ENCODE data around the gene ACYP2.

The ACYP2 gene

GRCh38 chr2:54164106-54164505 is 48.7 kb downstream of the ACYP2 start:
- no peak for DNase-seq

- DNase-seq: no peak
Measured at GRCh38 chr2:54166121-54166773, 50.8 kb downstream of the ACYP2 start.

- no peak for DNase-seq
Measured at GRCh38 chr2:54176577-54176976, 61.2 kb downstream of the ACYP2 start.

- DNase-seq: no peak
Measured at GRCh38 chr2:54183281-54183680, 67.9 kb downstream of the ACYP2 start.

- no peak for DNase-seq
Measured at GRCh38 chr2:54183972-54184371, 68.6 kb downstream of the ACYP2 start.

- no peak for DNase-seq
Measured at GRCh38 chr2:54185105-54185504, 69.7 kb downstream of the ACYP2 start.

- DNase-seq: no peak
Measured at GRCh38 chr2:54187331-54187730, 71.9 kb downstream of the ACYP2 start.

GRCh38 chr2:54189539-54189938 is 74.1 kb downstream of the ACYP2 start:
- DNase-seq: no peak

GRCh38 chr2:54191361-54192135 is 76.1 kb downstream of the ACYP2 start:
- DNase-seq: no peak

- no peak for DNase-seq
Measured at GRCh38 chr2:54194761-54195750, 79.6 kb downstream of the ACYP2 start.

- no peak for DNase-seq
Measured at GRCh38 chr2:54196646-54197045, 81.2 kb downstream of the ACYP2 start.

- DNase-seq: no peak
Measured at GRCh38 chr2:54204476-54204875, 89.1 kb downstream of the ACYP2 start.

- no peak for DNase-seq
Measured at GRCh38 chr2:54206596-54206995, 91.2 kb downstream of the ACYP2 start.

GRCh38 chr2:54207666-54208195 is 92.3 kb downstream of the ACYP2 start:
- DNase-seq: no peak

- DNase-seq: no peak
Measured at GRCh38 chr2:54208364-54209240, 93.2 kb downstream of the ACYP2 start.

- DNase-seq: no peak
Measured at GRCh38 chr2:54209379-54209778, 94.0 kb downstream of the ACYP2 start.

GRCh38 chr2:54212456-54212855 is 97.0 kb downstream of the ACYP2 start:
- no peak for DNase-seq

- no peak for DNase-seq
Measured at GRCh38 chr2:54213082-54213481, 97.7 kb downstream of the ACYP2 start.

- no peak for DNase-seq
Measured at GRCh38 chr2:54224997-54225396, 109.6 kb downstream of the ACYP2 start.

GRCh38 chr2:54226260-54226659 is 110.8 kb downstream of the ACYP2 start:
- DNase-seq: no peak

- no peak for DNase-seq
Measured at GRCh38 chr2:54227798-54228197, 112.4 kb downstream of the ACYP2 start.

GRCh38 chr2:54228945-54229344 is 113.5 kb downstream of the ACYP2 start:
- no peak for DNase-seq

Data from SIG-M5 (cell line).